ENCODE measurements around the gene RACGAP1.
A peak's percentile ranks its signal among the peaks of the same experiment; 100 is the strongest.

RACGAP1 gene

DNA sequence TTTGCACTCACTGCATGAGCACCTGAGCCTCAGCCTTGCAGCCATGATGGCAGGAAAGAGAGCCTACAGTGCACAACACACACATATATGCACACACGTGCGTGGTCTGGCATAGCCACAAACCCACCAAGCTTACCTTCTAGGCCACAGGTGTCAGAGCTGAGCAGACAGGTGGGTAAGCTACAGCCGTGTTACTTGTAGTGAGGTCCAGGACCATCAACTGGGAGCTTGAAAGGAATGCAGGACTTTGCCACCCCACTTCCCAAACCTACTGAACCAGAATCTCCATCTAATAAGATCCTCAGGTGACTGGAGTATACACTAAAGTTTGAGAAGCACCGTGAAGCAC lies 34.8 kb upstream of the RACGAP1 start:
- no peak for TF ChIP-seq CTCF (IDR thresholded peaks at IDR 0.05; ENCODE audit: low read depth, low read length)
- no peak overlapping the region for H3K4me3 ChIP-seq (ENCODE audit: low read depth, low read length)
- in situ Hi-C loops (cut with HindIII; ENCODE audit: low sequenced_read_pairs), result no loop called here
- DNase-seq (ENCODE audit: low read depth, low spot score), result no peak

DNA sequence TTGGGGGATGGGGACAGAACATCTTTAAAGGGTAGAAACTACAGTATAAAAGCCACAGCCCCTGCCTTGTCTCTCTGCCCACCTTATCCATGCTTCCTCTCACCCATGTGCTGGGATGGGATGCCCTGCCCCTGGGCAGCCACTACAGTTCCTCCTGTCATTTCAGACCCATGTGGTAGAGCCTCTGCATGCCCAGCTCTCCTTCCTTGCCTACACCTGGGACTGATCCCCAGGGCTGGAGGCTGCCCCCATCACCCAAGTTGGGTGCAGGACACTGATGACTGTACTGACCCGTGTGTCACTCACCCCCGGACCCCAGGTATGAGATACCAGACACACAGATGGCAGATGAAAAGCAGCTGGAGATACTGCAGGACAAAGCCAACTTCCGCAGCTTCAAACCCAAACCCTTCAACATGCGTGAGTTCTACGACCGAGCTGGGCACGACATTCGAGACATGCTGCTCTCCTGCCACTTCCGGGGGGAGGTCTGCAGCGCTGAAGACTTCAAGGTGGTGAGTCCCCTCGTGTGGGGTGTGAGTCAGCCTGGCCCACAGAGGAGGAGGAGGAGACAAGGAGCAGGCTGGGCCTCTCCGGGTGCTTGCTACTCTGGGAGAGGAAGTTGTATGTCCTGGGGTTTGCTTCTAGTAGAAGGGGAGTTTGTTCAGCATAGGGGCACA lies 34.3 kb upstream of the RACGAP1 start:
- in situ Hi-C loops (cut with HindIII; ENCODE audit: low sequenced_read_pairs), result no loop called here
- TF ChIP-seq CTCF (IDR thresholded peaks at IDR 0.05; ENCODE audit: low read depth, low read length), result no peak
- no peak for DNase-seq (ENCODE audit: low read depth, low spot score)
- H3K4me3 ChIP-seq (ENCODE audit: low read depth, low read length), result no peak overlapping the region

DNA sequence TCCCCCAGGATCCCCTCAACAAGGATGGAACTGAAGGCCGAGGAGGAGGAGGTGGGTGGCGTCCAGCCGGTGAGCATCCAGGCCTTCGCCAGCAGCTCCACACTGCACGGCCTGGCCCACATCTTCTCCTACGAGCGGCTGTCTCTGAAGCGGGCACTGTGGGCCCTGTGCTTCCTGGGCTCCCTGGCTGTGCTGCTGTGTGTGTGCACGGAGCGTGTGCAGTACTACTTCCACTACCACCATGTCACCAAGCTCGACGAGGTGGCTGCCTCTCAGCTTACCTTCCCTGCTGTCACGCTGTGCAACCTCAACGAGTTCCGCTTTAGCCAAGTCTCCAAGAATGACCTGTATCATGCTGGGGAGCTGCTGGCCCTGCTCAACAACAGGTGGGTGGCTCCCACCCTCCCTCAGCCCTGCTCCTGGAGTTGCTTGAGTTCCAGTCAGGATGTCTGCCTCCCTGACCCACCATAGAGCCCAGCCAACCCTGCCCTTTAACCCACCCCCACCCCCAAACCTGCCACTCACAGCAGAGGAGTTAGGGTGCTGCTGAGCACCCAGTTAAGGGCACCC lies 33.5 kb upstream of the RACGAP1 start:
- TF ChIP-seq CTCF (IDR thresholded peaks at IDR 0.05; ENCODE audit: low read depth, low read length), result no peak
- H3K4me3 ChIP-seq (ENCODE audit: low read depth, low read length), result no peak overlapping the region
- in situ Hi-C loops (cut with HindIII; ENCODE audit: low sequenced_read_pairs), result no loop called here
- DNase-seq (ENCODE audit: low read depth, low spot score), result no peak

DNA sequence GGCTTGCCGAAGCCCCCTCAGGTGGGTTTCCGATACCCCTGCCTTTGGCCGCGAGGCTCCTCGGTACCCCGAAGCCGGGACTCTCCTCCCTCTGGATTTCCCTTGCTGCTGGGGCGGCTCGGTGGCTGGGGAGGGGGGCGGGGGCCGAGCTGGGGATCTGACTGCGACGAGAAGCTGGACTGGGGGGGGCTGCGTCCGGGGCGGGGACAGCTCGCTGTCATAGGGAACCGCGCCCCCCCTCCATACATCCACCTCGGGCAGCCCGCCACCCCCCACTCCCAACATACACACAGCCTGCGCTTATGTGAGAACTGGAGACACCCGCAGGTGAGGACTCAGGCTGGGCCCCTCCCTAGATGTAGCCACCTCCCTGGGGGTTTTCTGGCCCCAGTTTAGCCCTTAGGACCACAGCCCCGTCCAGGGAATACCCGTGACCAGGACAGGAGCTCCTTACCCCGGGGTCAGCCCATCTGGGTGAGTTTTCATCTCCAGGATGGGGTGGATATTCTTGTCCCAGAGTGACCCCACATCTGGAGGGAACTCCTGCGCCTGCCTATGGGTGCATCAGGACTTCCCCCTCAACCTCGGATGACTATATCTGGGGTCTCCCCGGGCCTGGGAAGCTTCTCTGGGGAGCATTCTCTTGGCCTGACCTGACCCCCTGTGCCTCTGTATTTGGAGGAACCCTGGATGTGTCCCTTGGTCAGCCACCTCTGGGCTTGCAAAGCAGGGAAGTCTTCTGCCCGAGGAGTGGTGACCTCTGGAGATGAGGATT lies 32.8 kb upstream of the RACGAP1 start:
- TF ChIP-seq CTCF (IDR thresholded peaks at IDR 0.05; ENCODE audit: low read depth, low read length), result no peak
- no peak for DNase-seq (ENCODE audit: low read depth, low spot score)
- in situ Hi-C loops (cut with HindIII; ENCODE audit: low sequenced_read_pairs), result no loop called here

GRCh38 chr12:50057000-50057841 lies 31.9 kb upstream of the RACGAP1 start, which contains the start of gene ASIC1:
ASIC1 (plus strand) TSS chr12:50057596; CDS start chr12:50058767, 1,171 bp downstream.
- peak; percentile 56 for DNase-seq (ENCODE audit: low read depth, low spot score)
- TF ChIP-seq CTCF (IDR thresholded peaks at IDR 0.05; ENCODE audit: low read depth, low read length), result no peak
- in situ Hi-C loops (cut with HindIII; ENCODE audit: low sequenced_read_pairs), result no loop called here
- peak within 1 kb of the TSS; percentile 52 for H3K4me3 ChIP-seq (ENCODE audit: low read depth, low read length)

More for the DNA sequence above, 32.8 kb upstream of the RACGAP1 start:
- peak overlapping the region; percentile 52 for H3K4me3 ChIP-seq (ENCODE audit: low read depth, low read length)

DNA sequence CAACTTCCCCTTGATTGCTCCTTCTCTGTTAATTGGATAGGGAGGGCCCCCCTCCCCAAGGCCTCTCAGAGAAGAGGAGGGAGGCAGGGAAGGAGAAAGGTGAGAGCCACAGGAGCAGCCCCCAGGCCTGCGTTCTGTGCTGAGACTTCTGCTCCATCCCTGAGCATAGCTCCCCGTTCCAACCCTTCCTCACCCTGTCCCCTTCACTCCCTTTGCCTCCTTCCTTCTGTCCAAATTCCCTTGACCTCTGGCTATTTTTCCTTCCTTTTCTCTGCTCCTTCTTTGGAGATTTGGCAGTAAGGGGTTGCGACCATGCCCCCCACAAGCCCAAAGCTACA lies 31.3 kb upstream of the RACGAP1 start:
- in situ Hi-C loops (cut with HindIII; ENCODE audit: low sequenced_read_pairs), result no loop called here
- no peak for DNase-seq (ENCODE audit: low read depth, low spot score)
- H3K4me3 ChIP-seq (ENCODE audit: low read depth, low read length), result no peak overlapping the region
- TF ChIP-seq CTCF (IDR thresholded peaks at IDR 0.05; ENCODE audit: low read depth, low read length), result no peak
